ENCODE results near the gene NAT10. TPM values are rescaled to one million over a fixed set of nuclear protein-coding genes. Genes with fewer than 3 reads are reported as not detected.

Gene NAT10
- total and polyA plus RNA-seq, 8 donors = 30.0 to 69.3 (median 62.6) TPM

- Histone ChIP-seq H3K36me3 (no peaks in the 10 kb centered on the region), H3K27ac (no peak overlapping the region), H3K27me3 (no peaks in the 10 kb centered on the region), H3K4me1 (peaks cover 0 to 4% of the 10 kb centered on the region in 2 donors), H3K4me3 (no peak overlapping the region), H3K9me3 (no peaks in the 10 kb centered on the region)
- no peak for DNase-seq
- no peak for TF ChIP-seq CTCF (IDR thresholded peaks at IDR 0.05)
- ATAC-seq = no peak
- intact Hi-C loops (cut with DNase I) = no loop called here
Observed at GRCh38 chr11:34182921-34183685, 77.7 kb downstream of the NAT10 start.

DNA sequence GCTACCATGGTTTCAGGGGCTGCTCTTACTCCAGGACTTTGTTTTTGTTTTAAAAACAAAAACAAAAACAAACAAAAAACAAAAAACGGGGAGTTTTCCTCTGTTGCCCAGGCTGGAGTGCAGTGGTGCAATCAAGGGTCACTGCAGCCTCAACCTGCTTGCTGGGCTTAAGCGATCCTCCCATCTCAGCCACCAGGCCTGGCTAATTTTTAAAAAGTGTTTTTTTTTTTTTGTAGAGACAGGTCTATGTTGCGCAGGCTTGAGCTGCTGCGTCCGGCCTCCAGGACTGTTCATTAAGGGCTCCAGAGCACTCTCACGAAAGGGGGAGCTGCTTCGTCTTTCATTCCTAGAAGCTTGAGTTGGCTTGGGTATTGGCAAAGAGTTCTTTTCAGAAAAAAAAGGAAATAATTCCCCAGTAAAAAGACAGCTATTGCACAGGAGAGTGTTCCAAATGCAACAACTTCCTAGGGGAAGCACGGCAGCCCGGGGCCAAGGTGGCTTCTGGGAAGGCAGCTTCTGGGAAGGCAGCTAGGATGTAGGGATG, 78.5 kb downstream of the NAT10 start:
- Histone ChIP-seq H3K9me3 (no peaks in the 10 kb centered on the region), H3K27me3 (no peaks in the 10 kb centered on the region), H3K4me3 (no peak overlapping the region), H3K4me1 (peaks cover 0 to 4% of the 10 kb centered on the region in 2 donors), H3K27ac (no peak overlapping the region), H3K36me3 (no peaks in the 10 kb centered on the region)
- DNase-seq (no peak), ATAC-seq (no peak)
- intact Hi-C loops (cut with DNase I) = no loop called here
- no peak for TF ChIP-seq CTCF (IDR thresholded peaks at IDR 0.05)

- no peak for ATAC-seq
- Histone ChIP-seq H3K4me3 (no peak overlapping the region), H3K4me1 (peaks cover 0 to 4% of the 10 kb centered on the region in 2 donors), H3K27me3 (no peaks in the 10 kb centered on the region), H3K27ac (no peak overlapping the region), H3K9me3 (no peaks in the 10 kb centered on the region), H3K36me3 (no peaks in the 10 kb centered on the region)
- TF ChIP-seq CTCF (IDR thresholded peaks at IDR 0.05) = no peak
- intact Hi-C loops (cut with DNase I) = no loop called here
- DNase-seq = no peak
Observed at GRCh38 chr11:34184505-34185015, 79.1 kb downstream of the NAT10 start.

GRCh38 chr11:34185926-34186841, 80.8 kb downstream of the NAT10 start:
- no peak overlapping the region for H3K4me3 ChIP-seq
- no peaks in the 10 kb centered on the region for H3K27me3 ChIP-seq
- intact Hi-C loops (cut with DNase I) = no loop called here
- TF ChIP-seq CTCF (IDR thresholded peaks at IDR 0.05) = no peak
- ATAC-seq = no peak
- H3K9me3 ChIP-seq = no peaks in the 10 kb centered on the region
- H3K36me3 ChIP-seq = no peaks in the 10 kb centered on the region
- DNase-seq = peak in 1 of 4 donors; percentile 24
- H3K27ac ChIP-seq = no peak overlapping the region
- peaks cover 0 to 4% of the 10 kb centered on the region in 2 donors for H3K4me1 ChIP-seq

All from left lung (tissue), 10 donors.